ENCODE measurements around the gene TMEM63C. TPM values are rescaled to one million over a fixed set of nuclear protein-coding genes. Genes with fewer than 3 reads are reported as not detected.

Gene TMEM63C
- total and polyA plus RNA-seq, 2 donors (not counting 3 experiments of a cell fraction or from before 2014, with no cell fraction given) = not detected

DNA sequence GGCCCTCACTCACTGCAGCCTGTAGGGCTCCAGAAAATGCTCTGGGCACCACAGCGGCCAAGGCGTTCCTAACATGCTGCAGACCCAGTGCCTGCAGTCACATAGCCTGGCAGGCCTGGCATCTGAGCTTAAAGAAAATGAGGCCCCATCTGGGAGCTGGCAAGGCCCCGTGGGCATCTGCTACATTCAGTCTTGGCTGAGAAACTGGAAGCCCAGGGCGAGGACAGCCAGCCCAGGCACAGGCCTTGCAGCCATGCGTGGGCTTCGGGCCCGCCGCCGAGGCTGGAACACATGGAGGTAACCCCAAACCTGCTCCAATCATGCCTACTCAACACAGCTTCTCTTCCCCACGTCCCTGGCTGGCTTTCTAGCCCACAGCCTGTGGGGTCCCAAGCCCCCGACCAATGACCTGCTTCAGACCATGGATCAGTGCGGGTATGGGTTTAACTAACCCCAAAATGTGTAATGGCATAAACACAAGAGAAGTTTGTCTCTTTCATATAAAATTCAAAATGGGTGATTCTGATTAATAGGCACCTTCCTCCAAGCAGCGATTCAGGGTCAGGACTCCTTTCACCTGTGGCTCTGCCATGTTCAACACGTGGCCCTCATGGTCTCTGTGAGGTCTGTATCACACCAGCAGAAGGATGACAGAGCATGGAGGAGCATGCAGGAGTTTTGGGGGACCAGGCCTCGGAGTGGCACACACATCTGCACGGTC is 83.0 kb downstream of the TMEM63C start:
- dilution Hi-C loops (cut with MboI; ENCODE audit: extremely low pct_ligation_motif_present, low sequenced_read_pairs) (no loop called here), intact Hi-C loops (cut with micrococcal nuclease) (no loop called here)
- no peaks in the 10 kb centered on the region for H3K4me1 ChIP-seq (ENCODE audit: control insufficient read depth, extremely low read depth, insufficient read depth, low read length)
- H3K27ac ChIP-seq (ENCODE audit: insufficient read depth, low read depth, low read length) = no peak overlapping the region
- POLR2A ChIA-PET = no interaction called here
- H3K9me3 ChIP-seq (replicated peaks; ENCODE audit: control insufficient read depth, insufficient read depth, low read length) = no peaks in the 10 kb centered on the region
- H4K20me1 ChIP-seq (replicated peaks; ENCODE audit: control insufficient read depth, extremely low read depth, insufficient read depth, low read length) = no peaks in the 10 kb centered on the region
- H3K36me3 ChIP-seq (ENCODE audit: control insufficient read depth in 2 of 2, extremely low read depth in 1 of 2, insufficient read depth in 2 of 2, low read length in 2 of 2) = no peaks in the 10 kb centered on the region
- H3K27me3 ChIP-seq (ENCODE audit: control insufficient read depth in 2 of 2, insufficient read depth in 2 of 2, low read length in 2 of 2) = peaks cover 8 to 15% of the 10 kb centered on the region in 2 experiments
- FAIRE-seq (no peak), DNase-seq (ENCODE audit: low read depth, low spot score) (no peak)
- no peak overlapping the region for H2AFZ ChIP-seq (ENCODE audit: low read depth, low read length)
- CTCF ChIA-PET = interaction anchor here (0.6 kb wide), 1 partner anchor 15 kb away, joined by 3 read pairs; no protein-coding TSS in a partner anchor
- no peak for TF ChIP-seq FOS (IDR thresholded peaks at IDR 0.05; ENCODE audit: borderline replicate concordance, insufficient read depth, low read length)
- TF ChIP-seq, protein P1, sequence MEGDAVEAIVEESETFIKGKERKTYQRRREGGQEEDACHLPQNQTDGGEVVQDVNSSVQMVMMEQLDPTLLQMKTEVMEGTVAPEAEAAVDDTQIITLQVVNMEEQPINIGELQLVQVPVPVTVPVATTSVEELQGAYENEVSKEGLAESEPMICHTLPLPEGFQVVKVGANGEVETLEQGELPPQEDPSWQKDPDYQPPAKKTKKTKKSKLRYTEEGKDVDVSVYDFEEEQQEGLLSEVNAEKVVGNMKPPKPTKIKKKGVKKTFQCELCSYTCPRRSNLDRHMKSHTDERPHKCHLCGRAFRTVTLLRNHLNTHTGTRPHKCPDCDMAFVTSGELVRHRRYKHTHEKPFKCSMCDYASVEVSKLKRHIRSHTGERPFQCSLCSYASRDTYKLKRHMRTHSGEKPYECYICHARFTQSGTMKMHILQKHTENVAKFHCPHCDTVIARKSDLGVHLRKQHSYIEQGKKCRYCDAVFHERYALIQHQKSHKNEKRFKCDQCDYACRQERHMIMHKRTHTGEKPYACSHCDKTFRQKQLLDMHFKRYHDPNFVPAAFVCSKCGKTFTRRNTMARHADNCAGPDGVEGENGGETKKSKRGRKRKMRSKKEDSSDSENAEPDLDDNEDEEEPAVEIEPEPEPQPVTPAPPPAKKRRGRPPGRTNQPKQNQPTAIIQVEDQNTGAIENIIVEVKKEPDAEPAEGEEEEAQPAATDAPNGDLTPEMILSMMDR (IDR thresholded peaks at IDR 0.05; ENCODE audit: extremely low read depth in 1 of 2, insufficient read depth in 1 of 2, low read depth in 1 of 2, low read length in 2 of 2) = no peak
- TF ChIP-seq MYC (IDR thresholded peaks at IDR 0.05; ENCODE audit: low read depth, low read length) = no peak
- TF ChIP-seq POLR2A (IDR thresholded peaks at IDR 0.05; ENCODE audit: low read depth, low read length) = no peak
- TF ChIP-seq GATA2 (IDR thresholded peaks at IDR 0.05; ENCODE audit: insufficient read depth, insufficient read length, low read depth, low read length) = no peak
- TF ChIP-seq JUN (IDR thresholded peaks at IDR 0.05; ENCODE audit: borderline replicate concordance, insufficient read depth, insufficient read length, low read depth) = no peak
- TF ChIP-seq, protein P2, sequence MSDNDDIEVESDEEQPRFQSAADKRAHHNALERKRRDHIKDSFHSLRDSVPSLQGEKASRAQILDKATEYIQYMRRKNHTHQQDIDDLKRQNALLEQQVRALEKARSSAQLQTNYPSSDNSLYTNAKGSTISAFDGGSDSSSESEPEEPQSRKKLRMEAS (IDR thresholded peaks at IDR 0.05; ENCODE audit: insufficient read depth, insufficient read length) = no peak
- TF ChIP-seq EZH2 (IDR thresholded peaks at IDR 0.05; ENCODE audit: borderline replicate concordance, low read depth, low read length, severe bottlenecking) = no peak
- no peak for TF ChIP-seq POLR2AphosphoS5 (IDR thresholded peaks at IDR 0.05; ENCODE audit: insufficient read depth, low read depth, low read length)
- no TSS peak for BruUV-seq (replicated peaks)
- no peak overlapping the region for H3K4me3 ChIP-seq (replicated peaks in 1 of 3; ENCODE audit: insufficient read depth in 1 of 3, low read depth in 1 of 3, low read length in 3 of 3)
- H3K9ac ChIP-seq (replicated peaks; ENCODE audit: extremely low read depth, insufficient read depth, low read length) = no peak overlapping the region
- H3K79me2 ChIP-seq (ENCODE audit: control insufficient read depth, insufficient read depth, low read length) = no peaks in the 10 kb centered on the region
- H3K9me1 ChIP-seq (replicated peaks; ENCODE audit: control insufficient read depth, extremely low read depth, insufficient read depth, low read length) = no peaks in the 10 kb centered on the region
- H3K4me2 ChIP-seq (ENCODE audit: insufficient read depth, low read length) = no peak overlapping the region
